Measurements from ENCODE around the gene PTMS.

The PTMS gene

GRCh38 chr12:6753772-6754356 lies 12.3 kb upstream of the PTMS start:
- H3K27ac ChIP-seq = peak overlapping the region; percentile 98
- peak; percentile 99 for TF ChIP-seq CTCF (conservative IDR thresholded peaks at IDR 0.05)

GRCh38 chr12:6754411-6754810 lies 11.8 kb upstream of the PTMS start:
- TF ChIP-seq CTCF (conservative IDR thresholded peaks at IDR 0.05) = no peak
- peak overlapping the region; percentile 98 for H3K27ac ChIP-seq

- no peak overlapping the region for H3K27ac ChIP-seq
- TF ChIP-seq CTCF (conservative IDR thresholded peaks at IDR 0.05) = no peak
Measured at GRCh38 chr12:6757028-6757690, 9.0 kb upstream of the PTMS start.

- no peak overlapping the region for H3K27ac ChIP-seq
- no peak for TF ChIP-seq CTCF (conservative IDR thresholded peaks at IDR 0.05)
Measured at GRCh38 chr12:6758506-6759095, 7.6 kb upstream of the PTMS start.

- no peak for TF ChIP-seq CTCF (conservative IDR thresholded peaks at IDR 0.05)
- peak overlapping the region; percentile 38 for H3K27ac ChIP-seq
Measured at GRCh38 chr12:6759741-6760140, 6.4 kb upstream of the PTMS start.

GRCh38 chr12:6763380-6763779 lies 2.8 kb upstream of the PTMS start:
- peak overlapping the region; percentile 97 for H3K27ac ChIP-seq
- no peak for TF ChIP-seq CTCF (conservative IDR thresholded peaks at IDR 0.05)

- TF ChIP-seq CTCF (conservative IDR thresholded peaks at IDR 0.05) = no peak
- H3K27ac ChIP-seq = peak overlapping the region; percentile 97
Measured at GRCh38 chr12:6764011-6764828, 1.9 kb upstream of the PTMS start.

Measured in VCaP (cell line).